Measurements from ENCODE around the gene PRDM12.
A peak's percentile ranks its signal among the peaks of the same experiment; 100 is the strongest.

Gene PRDM12

GRCh38 chr9:130636648-130637020 is 27.8 kb upstream of the PRDM12 start:
- DNase-seq, result no peak

GRCh38 chr9:130638284-130639123 is 25.9 kb upstream of the PRDM12 start:
- no peak for DNase-seq

- no peak for DNase-seq
Observed at GRCh38 chr9:130639124-130639765, 25.1 kb upstream of the PRDM12 start.

- DNase-seq, result no peak
Observed at GRCh38 chr9:130639866-130640555, 24.4 kb upstream of the PRDM12 start.

GRCh38 chr9:130640681-130641080 is 23.7 kb upstream of the PRDM12 start:
- DNase-seq, result no peak

GRCh38 chr9:130642926-130643325 is 21.5 kb upstream of the PRDM12 start:
- DNase-seq, result peak; percentile 15

- DNase-seq, result no peak
Observed at GRCh38 chr9:130651221-130651620, 13.2 kb upstream of the PRDM12 start.

GRCh38 chr9:130651752-130652151 is 12.6 kb upstream of the PRDM12 start:
- no peak for DNase-seq

- DNase-seq, result no peak
Observed at GRCh38 chr9:130654879-130655278, 9.5 kb upstream of the PRDM12 start.

- DNase-seq, result no peak
Observed at GRCh38 chr9:130658893-130659698, 5.3 kb upstream of the PRDM12 start.

- no peak for DNase-seq
Observed at GRCh38 chr9:130659699-130660248, 4.6 kb upstream of the PRDM12 start.

GRCh38 chr9:130660326-130660682 is 4.1 kb upstream of the PRDM12 start:
- no peak for DNase-seq

- DNase-seq, result no peak
Observed at GRCh38 chr9:130660683-130661450, 3.5 kb upstream of the PRDM12 start.

GRCh38 chr9:130661451-130662098 is 2.8 kb upstream of the PRDM12 start:
- DNase-seq, result no peak

- DNase-seq, result no peak
Observed at GRCh38 chr9:130662099-130662969, 2.1 kb upstream of the PRDM12 start.

- no peak for DNase-seq
Observed at GRCh38 chr9:130662970-130663257, 1.5 kb upstream of the PRDM12 start.

GRCh38 chr9:130663258-130663976 is 977 bp upstream of the PRDM12 start:
- DNase-seq, result no peak

- no peak for DNase-seq
Observed at GRCh38 chr9:130663977-130664250, 480 bp upstream of the PRDM12 start.

- DNase-seq, result no peak
Observed at GRCh38 chr9:130665029-130665430, 636 bp downstream of the PRDM12 start.
